Activated naive CD8-positive, alpha-beta T cell treated with anti-CD3 and anti-CD28 coated beads, Interleukin-2, amount 50 U/mL, for 24 hours (primary cell): ENCODE measurements around the gene PDLIM1.

Source experiments
- ATAC-seq: fragments of 150-1000 bp; cut with Tn5 transposase; one replicate; pipeline ENCODE4 v1.10.0; 2021
- DNase-seq: peaks from one replicate; pipeline ENCODE4 v3.0.0; 2021
- H3K27ac Mint-ChIP-seq: one replicate; pipeline ENCODE4 v1.8.0; 2021; ENCODE audit warnings: mild to moderate bottlenecking, mixed read lengths
- H3K27me3 Mint-ChIP-seq: one replicate; pipeline ENCODE4 v1.8.0; 2021; ENCODE audit warnings: mixed read lengths
- H3K36me3 Mint-ChIP-seq: one replicate; pipeline ENCODE4 v1.8.0; 2021; ENCODE audit warnings: low read depth, mixed read lengths
- H3K4me1 Mint-ChIP-seq: one replicate; pipeline ENCODE4 v1.8.0; 2021; ENCODE audit warnings: mixed read lengths
- H3K4me3 Mint-ChIP-seq: one replicate; pipeline ENCODE4 v1.8.0; 2021; ENCODE audit warnings: mild to moderate bottlenecking, moderate library complexity, mixed read lengths
- H3K9me3 Mint-ChIP-seq: one replicate; pipeline ENCODE4 v1.8.0; 2021; ENCODE audit warnings: mixed read lengths

The PDLIM1 gene

GRCh38 chr10:95290461-95291364 is at the start of gene PDLIM1:
TSS of gene PDLIM1 (minus strand) at chr10:95291003. CDS start at chr10:95290915, 88 bp downstream.
- H3K36me3 Mint-ChIP-seq = no peaks in the 10 kb centered on the region
- DNase-seq (peak; percentile 45), ATAC-seq (peak; percentile 62)
- H3K4me3 Mint-ChIP-seq = peak within 1 kb of the TSS; percentile 70
- no peaks in the 10 kb centered on the region for H3K9me3 Mint-ChIP-seq
- peaks cover 50% of the 10 kb centered on the region for H3K27me3 Mint-ChIP-seq
- peak within 1 kb of the TSS; percentile 42 for H3K27ac Mint-ChIP-seq
- H3K4me1 Mint-ChIP-seq = peaks cover 29% of the 10 kb centered on the region

GRCh38 chr10:95339863-95340262 is 49.1 kb upstream of the PDLIM1 start:
- no peaks in the 10 kb centered on the region for H3K27me3 Mint-ChIP-seq
- H3K4me3 Mint-ChIP-seq = no peak overlapping the region
- H3K36me3 Mint-ChIP-seq = no peaks in the 10 kb centered on the region
- H3K27ac Mint-ChIP-seq = no peak overlapping the region
- ATAC-seq (no peak), DNase-seq (no peak)
- H3K4me1 Mint-ChIP-seq = no peaks in the 10 kb centered on the region
- no peaks in the 10 kb centered on the region for H3K9me3 Mint-ChIP-seq

- Mint-ChIP-seq H3K4me1 (no peaks in the 10 kb centered on the region), H3K27me3 (no peaks in the 10 kb centered on the region), H3K27ac (no peak overlapping the region)
These were observed 46.8 kb upstream of the PDLIM1 start for GRCh38 chr10:95337423-95338160.

GRCh38 chr10:95336702-95337101 is 45.9 kb upstream of the PDLIM1 start:
- Mint-ChIP-seq H3K4me3 (no peak overlapping the region), H3K27me3 (no peaks in the 10 kb centered on the region), H3K4me1 (no peaks in the 10 kb centered on the region), H3K27ac (no peak overlapping the region), H3K36me3 (no peaks in the 10 kb centered on the region), H3K9me3 (no peaks in the 10 kb centered on the region)
- ATAC-seq = no peak
- no peak for DNase-seq

More at GRCh38 chr10:95337423-95338160, 46.8 kb upstream of the PDLIM1 start:
- H3K9me3 Mint-ChIP-seq = no peaks in the 10 kb centered on the region
- no peak overlapping the region for H3K4me3 Mint-ChIP-seq
- no peaks in the 10 kb centered on the region for H3K36me3 Mint-ChIP-seq
- no peak for ATAC-seq
- no peak for DNase-seq

- no peak for DNase-seq
- no peak for ATAC-seq
- Mint-ChIP-seq H3K36me3 (no peaks in the 10 kb centered on the region), H3K4me1 (no peaks in the 10 kb centered on the region), H3K9me3 (no peaks in the 10 kb centered on the region), H3K27me3 (no peaks in the 10 kb centered on the region), H3K27ac (no peak overlapping the region), H3K4me3 (no peak overlapping the region)
These were observed 45.3 kb upstream of the PDLIM1 start for GRCh38 chr10:95335933-95336699.

- Mint-ChIP-seq H3K4me3 (no peak overlapping the region), H3K9me3 (no peaks in the 10 kb centered on the region), H3K4me1 (no peaks in the 10 kb centered on the region), H3K27me3 (no peaks in the 10 kb centered on the region), H3K36me3 (no peaks in the 10 kb centered on the region), H3K27ac (no peak overlapping the region)
- DNase-seq (no peak), ATAC-seq (no peak)
These were observed 44.0 kb upstream of the PDLIM1 start for GRCh38 chr10:95334805-95335144.

- H3K9me3 Mint-ChIP-seq = no peaks in the 10 kb centered on the region
- H3K4me1 Mint-ChIP-seq = no peaks in the 10 kb centered on the region
- DNase-seq = no peak
- H3K36me3 Mint-ChIP-seq = no peaks in the 10 kb centered on the region
- ATAC-seq = no peak
- H3K4me3 Mint-ChIP-seq = no peak overlapping the region
- H3K27me3 Mint-ChIP-seq = no peaks in the 10 kb centered on the region
- no peak overlapping the region for H3K27ac Mint-ChIP-seq
These were observed 43.4 kb upstream of the PDLIM1 start for GRCh38 chr10:95333997-95334804.

- ATAC-seq (no peak), DNase-seq (no peak)
- Mint-ChIP-seq H3K4me1 (no peaks in the 10 kb centered on the region), H3K27me3 (no peaks in the 10 kb centered on the region), H3K27ac (no peak overlapping the region), H3K9me3 (no peaks in the 10 kb centered on the region), H3K4me3 (no peak overlapping the region), H3K36me3 (no peaks in the 10 kb centered on the region)
These were observed 42.0 kb upstream of the PDLIM1 start for GRCh38 chr10:95332666-95333249.

- Mint-ChIP-seq H3K36me3 (no peaks in the 10 kb centered on the region), H3K4me3 (no peak overlapping the region), H3K9me3 (no peaks in the 10 kb centered on the region), H3K4me1 (no peaks in the 10 kb centered on the region), H3K27me3 (no peaks in the 10 kb centered on the region), H3K27ac (no peak overlapping the region)
- DNase-seq (no peak), ATAC-seq (no peak)
These were observed 40.9 kb upstream of the PDLIM1 start for GRCh38 chr10:95331596-95332130.

GRCh38 chr10:95330966-95331453 is 40.2 kb upstream of the PDLIM1 start:
- Mint-ChIP-seq H3K4me1 (no peaks in the 10 kb centered on the region), H3K36me3 (no peaks in the 10 kb centered on the region), H3K27me3 (no peaks in the 10 kb centered on the region), H3K9me3 (no peaks in the 10 kb centered on the region), H3K4me3 (no peak overlapping the region), H3K27ac (no peak overlapping the region)
- ATAC-seq = no peak
- DNase-seq = no peak

- DNase-seq = no peak
- no peak for ATAC-seq
- Mint-ChIP-seq H3K4me3 (no peak overlapping the region), H3K4me1 (no peaks in the 10 kb centered on the region), H3K9me3 (no peaks in the 10 kb centered on the region), H3K36me3 (no peaks in the 10 kb centered on the region), H3K27ac (no peak overlapping the region), H3K27me3 (no peaks in the 10 kb centered on the region)
These were observed 38.5 kb upstream of the PDLIM1 start for GRCh38 chr10:95329296-95329695.

GRCh38 chr10:95328013-95328412 is 37.2 kb upstream of the PDLIM1 start:
- no peak for DNase-seq
- ATAC-seq = no peak
- H3K27ac Mint-ChIP-seq = no peak overlapping the region
- H3K27me3 Mint-ChIP-seq = no peaks in the 10 kb centered on the region
- no peaks in the 10 kb centered on the region for H3K36me3 Mint-ChIP-seq
- no peak overlapping the region for H3K4me3 Mint-ChIP-seq
- H3K4me1 Mint-ChIP-seq = no peaks in the 10 kb centered on the region
- H3K9me3 Mint-ChIP-seq = no peaks in the 10 kb centered on the region

GRCh38 chr10:95327367-95327766 is 36.6 kb upstream of the PDLIM1 start:
- H3K27me3 Mint-ChIP-seq = no peaks in the 10 kb centered on the region
- no peak overlapping the region for H3K27ac Mint-ChIP-seq
- ATAC-seq = no peak

More at GRCh38 chr10:95327367-95327766, 36.6 kb upstream of the PDLIM1 start:
- H3K36me3 Mint-ChIP-seq = no peaks in the 10 kb centered on the region
- no peaks in the 10 kb centered on the region for H3K9me3 Mint-ChIP-seq
- DNase-seq = no peak
- no peak overlapping the region for H3K4me3 Mint-ChIP-seq
- H3K4me1 Mint-ChIP-seq = no peaks in the 10 kb centered on the region
